Left renal cortex interstitium (tissue), 4 donors: ENCODE data around the gene FGFBP3. TPM values are rescaled to one million over a fixed set of nuclear protein-coding genes. Genes with fewer than 3 reads are reported as not detected.

Source experiments
- DNase-seq, 4 donors: peaks; one replicate each; pipeline ENCODE4 v3.0.0-alpha.2; 2013; ENCODE audit warnings: low read depth in 4 of 4, low spot score in 2 of 4, missing footprints in 1 of 4
- polyA plus RNA-seq, 4 donors: library from polyadenylated mRNA; unstranded; fragments of 120-200 nt; gene quantifications; one replicate each; pipeline ENCODE4 v1.2.1, GENCODE V29; 2013; ENCODE audit not compliant: insufficient read length in 4 of 4

The FGFBP3 gene
- polyA plus RNA-seq, 4 donors, result 2.6 to 3.9 (median 3.2) TPM

DNA sequence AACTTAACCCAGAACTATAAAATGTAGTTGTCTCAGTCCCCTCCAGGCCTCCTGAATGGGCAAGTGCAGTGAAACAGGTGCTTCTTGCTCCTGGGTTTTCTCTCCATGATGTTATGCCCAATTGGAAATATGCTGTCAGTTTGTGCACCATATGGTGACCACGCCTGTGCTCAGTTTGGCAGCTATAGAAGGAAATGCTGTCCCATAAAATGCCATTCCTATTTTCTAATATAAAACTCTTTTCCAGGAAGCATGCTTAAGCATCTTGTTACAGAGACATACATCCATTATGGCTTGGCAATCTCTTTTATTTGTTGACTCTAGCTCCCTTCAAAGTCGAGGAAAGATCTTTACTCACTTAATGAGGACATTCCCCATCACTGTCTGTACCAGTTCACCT, 45.2 kb downstream of the FGFBP3 start:
- DNase-seq, result no peak

- no peak for DNase-seq
Observed at GRCh38 chr10:91860885-91861284, 48.4 kb downstream of the FGFBP3 start.

- no peak for DNase-seq
Observed at GRCh38 chr10:91856637-91857036, 52.6 kb downstream of the FGFBP3 start.

Other genes with a start within 250 kb of the FGFBP3 start
- gene TNKS2, start 111.1 kb downstream of the FGFBP3 start, polyA plus RNA-seq, result 10 to 100 TPM; 53.4 to 63.8 (median 54.4) TPM
- gene BTAF1, start 14.3 kb upstream of the FGFBP3 start, polyA plus RNA-seq, result 10 to 100 TPM; 41.1 to 55.4 (median 50.7) TPM